HCT116 (cell line): ENCODE measurements around the gene POLR1B.

Experiments
- CEBPB ChIP-seq: IDR thresholded peaks from 2 replicates; pipeline ENCODE4 v1.6.1; 2012; ENCODE audit warnings: low read depth
- CTCF ChIP-seq, 3 experiments: fragments of 200-600 bp in 1 of 3; sonication (generic) in 1 of 3; IDR thresholded peaks in 2 of 3; conservative IDR thresholded peaks in 1 of 3; 2 replicates each; pipeline ENCODE4 v1.5.1; 2012 to 2017; ENCODE audit warnings: low read depth in 2 of 3, low read length in 2 of 3, antibody characterized with exemption in 1 of 3, borderline replicate concordance in 1 of 3, control low read depth in 1 of 3, mild to moderate bottlenecking in 1 of 3, mixed read lengths in 1 of 3, mixed run types in 1 of 3, moderate library complexity in 1 of 3; ENCODE audit not compliant: insufficient read depth in 1 of 3
- EGR1 ChIP-seq: IDR thresholded peaks from 2 replicates; pipeline ENCODE4 v1.6.1; 2012; ENCODE audit warnings: low read depth
- ELF1 ChIP-seq: IDR thresholded peaks from 2 replicates; pipeline ENCODE4 v1.6.1; 2012; ENCODE audit warnings: low read depth, borderline replicate concordance
- EZH2 ChIP-seq: fragments of 200-600 bp; sonication (generic); IDR thresholded peaks from 2 replicates; pipeline ENCODE4 v1.6.1; 2017; ENCODE audit warnings: antibody characterized with exemption, mixed run types
- JUND ChIP-seq: IDR thresholded peaks from 2 replicates; pipeline ENCODE4 v1.6.1; 2012
- POLR2A ChIP-seq: IDR thresholded peaks from 2 replicates; pipeline ENCODE4 v1.7.0; 2011; ENCODE audit warnings: borderline replicate concordance; ENCODE audit not compliant: insufficient read depth, insufficient read length; ENCODE audit errors: extremely low read depth
- POLR2AphosphoS5 ChIP-seq: IDR thresholded peaks from 2 replicates; pipeline ENCODE4 v1.6.1; 2011; ENCODE audit warnings: mild to moderate bottlenecking, low read depth, low read length, moderate library complexity
- RAD21 ChIP-seq: IDR thresholded peaks from 2 replicates; pipeline ENCODE4 v1.6.1; 2012; ENCODE audit warnings: low read depth, mild to moderate bottlenecking
- SRF ChIP-seq: IDR thresholded peaks from 2 replicates; pipeline ENCODE4 v1.6.1; 2012; ENCODE audit warnings: low read depth
- TCF7L2 ChIP-seq: IDR thresholded peaks from 2 replicates; pipeline ENCODE4 v1.7.0; 2011; ENCODE audit warnings: borderline replicate concordance, inconsistent platforms; ENCODE audit not compliant: insufficient read depth, insufficient read length; ENCODE audit errors: extremely low read depth
- TF ChIP-seq, protein P1 (sequence below): IDR thresholded peaks from 2 replicates; pipeline ENCODE4 v1.6.1; 2012

- TF ChIP-seq RAD21 (no peak), CTCF (IDR thresholded peaks at IDR 0.05 in 2 of 3, conservative IDR thresholded peaks at IDR 0.05 in 1 of 3; ENCODE audit: borderline replicate concordance in 1 of 3, insufficient read depth in 1 of 3, low read depth in 2 of 3, low read length in 2 of 3) (no peak), SRF (no peak), CEBPB (no peak), EZH2 (no peak), EGR1 (no peak), ELF1 (no peak), POLR2AphosphoS5 (no peak), POLR2A (no peak), JUND (no peak), TCF7L2 (no peak)
- TF ChIP-seq, protein P1, sequence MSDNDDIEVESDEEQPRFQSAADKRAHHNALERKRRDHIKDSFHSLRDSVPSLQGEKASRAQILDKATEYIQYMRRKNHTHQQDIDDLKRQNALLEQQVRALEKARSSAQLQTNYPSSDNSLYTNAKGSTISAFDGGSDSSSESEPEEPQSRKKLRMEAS: no peak
Measured at GRCh38 chr2:112602917-112603316, 60.7 kb downstream of the POLR1B start.
